GM12891 (cell line): ENCODE data around the gene DPP10.

ENCODE experiments used
- PAX5 ChIP-seq: IDR thresholded peaks from 2 replicates; pipeline ENCODE4 v1.6.1; 2011; ENCODE audit warnings: low read length, moderate library complexity, mild to moderate bottlenecking; ENCODE audit not compliant: insufficient read depth, severe bottlenecking
- POLR2A ChIP-seq: IDR thresholded peaks from 2 replicates; pipeline ENCODE4 v1.6.1; 2011; ENCODE audit warnings: low read depth, low read length, control low read depth
- POLR2AphosphoS5 ChIP-seq: IDR thresholded peaks from 2 replicates; pipeline ENCODE4 v1.6.1; 2011; ENCODE audit warnings: low read depth, low read length, control low read depth
- SPI1 ChIP-seq: IDR thresholded peaks from 2 replicates; pipeline ENCODE4 v1.6.1; 2011; ENCODE audit warnings: low read depth, low read length, control low read depth
- TAF1 ChIP-seq: IDR thresholded peaks from 2 replicates; pipeline ENCODE4 v1.6.1; 2011; ENCODE audit warnings: low read depth, low read length, control low read depth

DNA sequence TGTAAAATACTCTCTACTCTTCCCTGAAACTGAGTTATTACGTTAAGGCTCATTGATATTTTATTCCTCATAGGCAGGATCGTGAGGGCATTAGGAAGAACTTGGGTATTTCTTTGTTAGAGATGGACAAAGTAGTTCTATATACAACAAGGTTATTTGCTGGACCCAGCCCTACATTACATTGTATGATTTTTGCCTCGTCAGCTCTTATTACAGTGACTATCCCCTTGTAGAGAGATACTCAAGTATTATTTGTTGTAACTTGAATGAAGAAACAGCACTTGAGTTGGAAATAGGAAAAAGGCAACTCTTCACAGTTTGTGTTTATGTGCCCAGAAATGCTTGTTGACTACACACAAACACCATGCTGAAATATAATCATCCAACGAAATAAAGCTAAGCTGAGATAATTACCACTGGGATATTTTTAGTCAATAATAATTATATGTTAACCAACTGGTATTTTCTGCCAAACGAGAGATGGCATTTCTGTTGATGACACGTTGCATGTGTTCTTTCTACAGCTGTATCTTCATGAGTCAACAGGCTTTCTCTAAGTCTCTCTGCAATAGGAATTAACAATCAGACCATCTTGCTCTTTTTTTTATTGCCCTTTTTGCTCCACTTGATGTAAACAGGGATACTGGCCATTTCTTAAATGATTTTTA lies 947.6 kb downstream of the DPP10 start:
- TF ChIP-seq POLR2A (no peak), POLR2AphosphoS5 (no peak), SPI1 (no peak), TAF1 (no peak), PAX5 (no peak)
